Measurements from ENCODE around the gene TRAF3IP1. TPM values are rescaled to one million over a fixed set of nuclear protein-coding genes. Genes with fewer than 3 reads are reported as not detected.
A peak's percentile ranks its signal among the peaks of the same experiment; 100 is the strongest.

The TRAF3IP1 gene
- polyA plus RNA-seq, 3 donors: 1.2 to 1.5 (median 1.5) TPM

GRCh38 chr2:238426568-238427434 is 106.5 kb downstream of the TRAF3IP1 start, which contains the start of gene ASB1:
Gene ASB1, plus strand, starts transcription at chr2:238426927. Its CDS starts 144 bp downstream, at chr2:238427071.
- Histone ChIP-seq H3K79me2 (ENCODE audit: insufficient read depth, low read length) (peaks cover 51% of the 10 kb centered on the region), H4K20me1 (ENCODE audit: insufficient read depth, low read length) (peaks cover 31% of the 10 kb centered on the region), H3K27me3 (ENCODE audit: control insufficient read depth in 2 of 2, insufficient read depth in 2 of 2, low read length in 2 of 2) (no peaks in the 10 kb centered on the region), H2AFZ (ENCODE audit: insufficient read depth, low read depth, low read length, poor library complexity, severe bottlenecking) (peak within 1 kb of the TSS; percentile 97), H3K4me3 (replicated peaks in 1 of 3; ENCODE audit: low read depth in 2 of 3, low read length in 3 of 3) (peak within 1 kb of the TSS; percentile 74 to 93 (median 84)), H3K36me3 (replicated peaks in 1 of 2; ENCODE audit: control insufficient read depth in 1 of 2, insufficient read depth in 2 of 2, low read length in 2 of 2) (peaks cover 0 to 15% of the 10 kb centered on the region in 2 donors), H3K9me3 (replicated peaks in 1 of 2; ENCODE audit: control insufficient read depth in 1 of 2, insufficient read depth in 1 of 2, low read length in 2 of 2) (no peaks in the 10 kb centered on the region), H3K4me1 (ENCODE audit: control insufficient read depth in 1 of 2, insufficient read depth in 2 of 2, low read length in 2 of 2) (peaks cover 24 to 29% of the 10 kb centered on the region in 2 donors), H3K9ac (ENCODE audit: insufficient read depth, low read length, poor library complexity, severe bottlenecking) (peak within 1 kb of the TSS; percentile 86), H3K4me2 (replicated peaks; ENCODE audit: extremely low read depth, low read length, poor library complexity, severe bottlenecking) (peak within 1 kb of the TSS; percentile 90), H3K27ac (ENCODE audit: low read depth in 1 of 2, low read length in 2 of 2) (peak within 1 kb of the TSS; percentile 69 to 87)
- TF ChIP-seq, protein P1, sequence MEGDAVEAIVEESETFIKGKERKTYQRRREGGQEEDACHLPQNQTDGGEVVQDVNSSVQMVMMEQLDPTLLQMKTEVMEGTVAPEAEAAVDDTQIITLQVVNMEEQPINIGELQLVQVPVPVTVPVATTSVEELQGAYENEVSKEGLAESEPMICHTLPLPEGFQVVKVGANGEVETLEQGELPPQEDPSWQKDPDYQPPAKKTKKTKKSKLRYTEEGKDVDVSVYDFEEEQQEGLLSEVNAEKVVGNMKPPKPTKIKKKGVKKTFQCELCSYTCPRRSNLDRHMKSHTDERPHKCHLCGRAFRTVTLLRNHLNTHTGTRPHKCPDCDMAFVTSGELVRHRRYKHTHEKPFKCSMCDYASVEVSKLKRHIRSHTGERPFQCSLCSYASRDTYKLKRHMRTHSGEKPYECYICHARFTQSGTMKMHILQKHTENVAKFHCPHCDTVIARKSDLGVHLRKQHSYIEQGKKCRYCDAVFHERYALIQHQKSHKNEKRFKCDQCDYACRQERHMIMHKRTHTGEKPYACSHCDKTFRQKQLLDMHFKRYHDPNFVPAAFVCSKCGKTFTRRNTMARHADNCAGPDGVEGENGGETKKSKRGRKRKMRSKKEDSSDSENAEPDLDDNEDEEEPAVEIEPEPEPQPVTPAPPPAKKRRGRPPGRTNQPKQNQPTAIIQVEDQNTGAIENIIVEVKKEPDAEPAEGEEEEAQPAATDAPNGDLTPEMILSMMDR (IDR thresholded peaks at IDR 0.05): no peak
- WGBS (ENCODE audit: insufficient coverage): under 1% methylated on average over 100 of the region's 104 CpGs
- Mint-ChIP-seq H3K4me3 (peak within 1 kb of the TSS; percentile 91 to 95), H3K27me3 (ENCODE audit: low read depth in 3 of 3) (peaks cover 2 to 3% (median 2%) of the 10 kb centered on the region in 3 donors), H3K27ac (peak within 1 kb of the TSS; percentile 85 to 96 (median 92)), H3K9me3 (peaks cover 0 to 2% (median 0%) of the 10 kb centered on the region in 7 donors), H3K4me1 (peaks cover 47% of the 10 kb centered on the region), H3K36me3 (peaks cover 10 to 13% of the 10 kb centered on the region in 2 donors)
- intact Hi-C loops (cut with micrococcal nuclease): loop anchor here (2.0 to 5.0 kb wide), 3 partner anchors 40 to 56 kb away; no protein-coding TSS in a partner anchor
- DNase-seq: peak; percentile 38 to 58 (median 51)

DNA sequence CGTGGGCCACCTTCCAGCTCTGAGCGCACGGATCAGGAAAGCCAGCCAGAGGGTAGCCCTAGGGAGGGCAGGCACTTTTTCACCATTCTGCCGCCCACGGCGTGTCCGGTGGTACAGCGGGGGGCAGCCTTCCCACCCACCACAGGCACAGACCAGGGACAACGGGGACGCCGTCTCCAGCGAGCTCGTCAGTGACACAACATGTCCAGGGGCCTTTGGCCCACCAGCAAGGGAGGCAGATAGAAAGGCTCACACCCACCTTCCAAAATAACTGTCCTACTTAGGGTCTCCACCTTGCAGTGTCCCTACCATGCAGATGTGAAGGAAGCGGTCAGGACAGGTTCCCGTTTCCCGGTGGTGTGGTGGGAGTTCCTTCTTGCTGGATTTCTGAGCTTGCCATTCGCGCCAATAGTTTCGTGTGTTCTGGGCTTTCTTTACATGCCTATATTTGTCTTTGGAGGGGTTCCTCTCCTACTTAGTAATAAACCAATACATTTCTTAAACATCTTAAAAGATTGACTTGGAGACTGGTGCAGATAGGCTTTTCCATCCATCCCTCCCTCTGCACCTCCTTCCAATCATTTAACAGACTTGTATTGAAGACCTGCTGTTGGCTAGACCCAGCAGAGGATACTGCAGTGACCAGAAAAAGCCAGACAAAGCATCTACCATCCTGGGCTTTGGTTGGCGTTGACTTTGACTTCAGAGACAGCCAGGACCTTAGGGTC is 107.3 kb downstream of the TRAF3IP1 start:
- TF ChIP-seq, protein P1 (IDR thresholded peaks at IDR 0.05): no peak
- H3K9ac ChIP-seq (ENCODE audit: insufficient read depth, low read length, poor library complexity, severe bottlenecking): peak overlapping the region; percentile 86
- peak overlapping the region; percentile 47 to 87 for H3K27ac ChIP-seq (ENCODE audit: low read depth in 1 of 2, low read length in 2 of 2)
- H3K36me3 Mint-ChIP-seq: peaks cover 9 to 14% of the 10 kb centered on the region in 2 donors
- peaks cover 59% of the 10 kb centered on the region for H3K79me2 ChIP-seq (ENCODE audit: insufficient read depth, low read length)
- H3K4me3 Mint-ChIP-seq: peak overlapping the region; percentile 91 to 95
- H3K4me2 ChIP-seq (replicated peaks; ENCODE audit: extremely low read depth, low read length, poor library complexity, severe bottlenecking): peak overlapping the region; percentile 90
- H3K27me3 Mint-ChIP-seq (ENCODE audit: low read depth in 3 of 3): peaks cover under 1 to 3% (median 2%) of the 10 kb centered on the region in 3 donors
- H3K9me3 ChIP-seq (replicated peaks in 1 of 2; ENCODE audit: control insufficient read depth in 1 of 2, insufficient read depth in 1 of 2, low read length in 2 of 2): no peaks in the 10 kb centered on the region
- 7% methylated on average over 14 of the region's 20 CpGs for WGBS (ENCODE audit: insufficient coverage)
- peak overlapping the region; percentile 74 to 93 (median 84) for H3K4me3 ChIP-seq (replicated peaks in 1 of 3; ENCODE audit: low read depth in 2 of 3, low read length in 3 of 3)
- H2AFZ ChIP-seq (ENCODE audit: insufficient read depth, low read depth, low read length, poor library complexity, severe bottlenecking): peak overlapping the region; percentile 97
- H3K27me3 ChIP-seq (ENCODE audit: control insufficient read depth in 2 of 2, insufficient read depth in 2 of 2, low read length in 2 of 2): no peaks in the 10 kb centered on the region
- peak overlapping the region; percentile 68 to 92 (median 85) for H3K27ac Mint-ChIP-seq
- H3K4me1 ChIP-seq (ENCODE audit: control insufficient read depth in 1 of 2, insufficient read depth in 2 of 2, low read length in 2 of 2): peaks cover 24 to 29% of the 10 kb centered on the region in 2 donors
- H3K36me3 ChIP-seq (replicated peaks in 1 of 2; ENCODE audit: control insufficient read depth in 1 of 2, insufficient read depth in 2 of 2, low read length in 2 of 2): peaks cover 0 to 15% of the 10 kb centered on the region in 2 donors
- H3K9me3 Mint-ChIP-seq: peaks cover 0 to 2% (median 0%) of the 10 kb centered on the region in 7 donors
- peaks cover 39% of the 10 kb centered on the region for H4K20me1 ChIP-seq (ENCODE audit: insufficient read depth, low read length)
- DNase-seq: peak in 2 of 3 donors; percentile 8 to 27
- intact Hi-C loops (cut with micrococcal nuclease): loop anchor here (2.0 to 5.0 kb wide), 3 partner anchors 40 to 57 kb away; no protein-coding TSS in a partner anchor
- H3K4me1 Mint-ChIP-seq: peaks cover 49% of the 10 kb centered on the region

Measured in CD14-positive monocyte (primary cell).